MCF 10A (cell line): ENCODE results near the gene RAB25. TPM values are rescaled to one million over a fixed set of nuclear protein-coding genes. Genes with fewer than 3 reads are reported as not detected.

Experiments
- Bru-seq: library from RNA; stranded (reverse); fragments of 400-500 nt; gene quantifications from one replicate; lab custom pipeline; 2021; lab: Mats Ljungman, UMichigan
- BruChase-seq, 2 experiments: library from RNA; stranded (reverse); fragments of 400-500 nt; gene quantifications; one replicate each; lab custom pipeline; 2021; lab: Mats Ljungman, UMichigan
- BruUV-seq: library from RNA; stranded (reverse); fragments of 400-500 nt; replicated peaks from 2 replicates; lab custom pipeline; 2021; lab: Mats Ljungman, UMichigan
- CTCF ChIA-PET: fragments of 300-600 bp; sonication (Branson Sonifier 250); formaldehyde crosslinking; extraction: SDS; loops from one replicate; lab custom pipeline; 2021; ENCODE audit warnings: antibody characterized with exemption, inconsistent platforms; lab: Yijun Ruan, JAX
- POLR2A ChIA-PET: fragments of 300-600, 350-650 bp; sonication (Branson Sonifier 250); formaldehyde crosslinking; extraction: SDS; loops from one replicate; lab custom pipeline; 2020; ENCODE audit warnings: antibody characterized with exemption, inconsistent platforms; lab: Yijun Ruan, JAX
- DNase-seq: peaks from one replicate; pipeline ENCODE4 v3.0.0-alpha.2; 2018; ENCODE audit not compliant: unreplicated experiment
- H3K27ac Mint-ChIP-seq: one replicate; pipeline ENCODE4 v1.8.0; 2022; ENCODE audit warnings: mild to moderate bottlenecking, low read depth, mixed read lengths; ENCODE audit not compliant: unreplicated experiment
- H3K27me3 Mint-ChIP-seq: one replicate; pipeline ENCODE4 v1.8.0; 2022; ENCODE audit warnings: mixed read lengths; ENCODE audit not compliant: insufficient read depth, unreplicated experiment
- H3K36me3 Mint-ChIP-seq: one replicate; pipeline ENCODE4 v1.8.0; 2022; ENCODE audit warnings: mild to moderate bottlenecking, moderate library complexity, mixed read lengths; ENCODE audit not compliant: insufficient read depth, unreplicated experiment
- H3K4me1 Mint-ChIP-seq: one replicate; pipeline ENCODE4 v1.8.0; 2022; ENCODE audit warnings: mixed read lengths; ENCODE audit not compliant: insufficient read depth, unreplicated experiment
- H3K4me3 Mint-ChIP-seq: one replicate; pipeline ENCODE4 v1.8.0; 2022; ENCODE audit warnings: mild to moderate bottlenecking, moderate library complexity, mixed read lengths; ENCODE audit not compliant: unreplicated experiment
- H3K9me3 Mint-ChIP-seq: one replicate; pipeline ENCODE4 v1.8.0; 2022; ENCODE audit warnings: mixed read lengths; ENCODE audit not compliant: unreplicated experiment
- CTCF ChIP-seq: fragments of 200-600 bp; IDR thresholded peaks from one replicate; pipeline ENCODE4 v1.8.0; 2022; ENCODE audit warnings: antibody characterized with exemption, mild to moderate bottlenecking; ENCODE audit not compliant: unreplicated experiment
- intact Hi-C: fragments of 100-400 bp; cut with micrococcal nuclease; formaldehyde crosslinking; loops from 2 replicates; pipeline ENCODE4 v1.14.1; 2022
- long read RNA-seq: library from polyadenylated mRNA; stranded (forward); transcript quantifications from one replicate; pipeline ENCODE4 v2.0.0, GENCODE V29; 2022
- total RNA-seq: library from RNA; stranded (reverse); gene quantifications from 2 replicates; pipeline ENCODE4 v1.2.3, GENCODE V29; 2022

The RAB25 gene
- 1.6 and 5.5 TPM in 2 replicates for total RNA-seq
- percentile 18 among the genes with signal in this experiment for Bru-seq, nascent RNA
- percentile 23 among the genes with signal in this experiment for BruChase-seq, experiment 1, labeled RNA remaining after a 6-hour chase
- BruChase-seq, experiment 2, labeled RNA remaining after a 2-hour chase, result percentile 19 among the genes with signal in this experiment
- long read RNA-seq, transcript RAB25-201 (5 exons, 1,110 nt), result major isoform, 5 of 5 reads
- long read RNA-seq, partial matches to known transcripts, result 0 of 5 reads
- long read RNA-seq, other reads (novel, unspliced or antisense), result 0 of 5 reads

DNA sequence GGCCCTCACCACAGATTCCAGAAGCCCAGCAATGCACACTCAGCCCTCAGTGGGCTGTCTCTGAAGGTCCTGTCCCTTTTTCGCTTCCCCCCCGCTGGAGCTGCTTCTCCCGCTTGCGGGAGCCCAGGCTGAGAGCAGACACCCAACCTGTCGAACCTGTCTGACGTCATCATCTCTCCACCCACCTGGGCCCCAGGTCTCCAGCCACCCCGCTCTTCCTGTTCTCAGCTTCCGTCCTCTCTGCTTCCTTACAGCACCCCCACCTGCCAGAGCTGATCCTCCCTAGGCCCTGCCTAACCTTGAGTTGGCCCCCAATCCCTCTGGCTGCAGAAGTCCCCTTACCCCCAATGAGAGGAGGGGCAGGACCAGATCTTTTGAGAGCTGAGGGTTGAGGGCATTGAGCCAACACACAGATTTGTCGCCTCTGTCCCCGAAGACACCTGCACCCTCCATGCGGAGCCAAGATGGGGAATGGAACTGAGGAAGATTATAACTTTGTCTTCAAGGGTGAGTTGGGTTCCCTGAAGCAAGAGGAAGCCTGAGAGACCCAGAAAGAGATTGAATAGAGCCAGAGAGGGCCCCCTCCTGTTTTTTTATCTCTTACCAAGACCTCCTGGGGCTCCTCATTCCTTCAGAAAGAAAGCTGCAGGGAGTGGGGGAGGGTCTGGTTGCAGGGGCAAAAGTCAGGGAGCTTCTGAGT, at the start of gene RAB25:
Gene RAB25, plus strand, starts transcription at position 224 of the 700 bp plus-strand sequence. Its CDS starts 241 bp downstream, at position 465.
- no peak for TF ChIP-seq CTCF
- no peaks in the 10 kb centered on the region for H3K27me3 Mint-ChIP-seq
- CTCF ChIA-PET, result interaction anchor here (1.2 to 1.6 kb wide), 2 partner anchors 60 to 89 kb away, joined by 3 to 4 read pairs; no protein-coding TSS in a partner anchor
- peaks cover 24% of the 10 kb centered on the region for H3K4me1 Mint-ChIP-seq
- H3K4me3 Mint-ChIP-seq, result peak within 1 kb of the TSS; percentile 46
- no peak for DNase-seq
- intact Hi-C loops, result no loop called here
- peak within 1 kb of the TSS; percentile 20 for H3K27ac Mint-ChIP-seq
- H3K9me3 Mint-ChIP-seq, result no peaks in the 10 kb centered on the region
- peaks cover 16% of the 10 kb centered on the region for H3K36me3 Mint-ChIP-seq
- POLR2A ChIA-PET, result interaction anchor here (0.6 kb wide), 1 partner anchor 545 kb away, joined by 3 read pairs; no protein-coding TSS in a partner anchor
- no TSS peak for BruUV-seq

DNA sequence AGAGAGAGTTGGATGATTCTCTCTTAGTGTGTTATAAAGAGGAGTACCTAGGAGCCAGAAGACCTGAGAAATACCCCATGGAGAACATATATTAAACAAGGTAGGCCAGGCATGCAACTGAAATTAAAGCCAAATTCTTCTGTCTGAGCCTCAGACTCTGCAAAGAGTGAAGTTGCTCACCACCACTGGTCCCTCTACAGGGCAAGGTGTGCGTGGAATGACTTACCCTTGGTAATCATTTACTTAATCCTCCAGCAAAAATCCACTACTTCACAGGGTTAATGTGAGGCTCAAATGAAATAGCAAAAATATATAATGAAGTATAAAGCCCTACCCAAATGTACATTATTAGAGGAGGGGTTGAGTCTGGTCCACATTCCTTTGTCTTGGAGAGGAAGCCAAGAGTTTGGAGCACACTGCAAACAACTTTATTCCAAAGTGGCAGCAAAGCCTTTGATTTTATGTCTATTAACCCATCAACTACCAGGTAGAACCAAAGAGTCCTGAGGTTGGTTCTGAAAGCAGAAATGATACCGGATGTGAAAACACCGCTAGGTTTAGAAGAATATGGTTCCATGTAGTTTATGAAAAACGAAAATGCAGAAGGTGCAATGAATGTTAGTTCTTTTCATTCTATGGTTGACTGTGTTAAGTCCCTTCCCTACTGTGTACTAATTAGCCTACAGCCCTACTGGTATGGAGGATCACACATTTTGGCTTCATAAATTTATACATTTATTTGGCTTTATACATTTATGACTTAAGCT, 48.7 kb upstream of the RAB25 start:
- DNase-seq, result no peak
- peaks cover 10% of the 10 kb centered on the region for H3K4me1 Mint-ChIP-seq
- no peaks in the 10 kb centered on the region for H3K27me3 Mint-ChIP-seq
- no peaks in the 10 kb centered on the region for H3K9me3 Mint-ChIP-seq
- peaks cover 100% of the 10 kb centered on the region for H3K36me3 Mint-ChIP-seq
- ChIA-PET CTCF (interaction anchor here (0.8 kb wide), 1 partner anchor 86 kb away, joined by 5 read pairs; no protein-coding TSS in a partner anchor), POLR2A (interaction anchor here (0.6 kb wide), 1 partner anchor 29 kb away, joined by 3 read pairs; no protein-coding TSS in a partner anchor)
- BruUV-seq, result no TSS peak
- intact Hi-C loops, result no loop called here
- no peak overlapping the region for H3K27ac Mint-ChIP-seq
- H3K4me3 Mint-ChIP-seq, result no peak overlapping the region
- no peak for TF ChIP-seq CTCF

- intact Hi-C loops, result no loop called here
- DNase-seq, result no peak
- H3K9me3 Mint-ChIP-seq, result no peaks in the 10 kb centered on the region
- peaks cover 100% of the 10 kb centered on the region for H3K36me3 Mint-ChIP-seq
- no peak overlapping the region for H3K4me3 Mint-ChIP-seq
- no peak overlapping the region for H3K27ac Mint-ChIP-seq
- TF ChIP-seq CTCF, result no peak
- CTCF ChIA-PET, result interaction anchor here (1.4 to 1.7 kb wide), 2 partner anchors 26 to 52 kb away, joined by 3 to 5 read pairs; no protein-coding TSS in a partner anchor
- no peaks in the 10 kb centered on the region for H3K27me3 Mint-ChIP-seq
- POLR2A ChIA-PET, result interaction anchor here (0.6 to 4.2 kb wide), 3 partner anchors 10 to 791 kb away, joined by 3 to 27 read pairs (median 3); partner anchors contain the start of gene ARHGEF2
- peaks cover 26% of the 10 kb centered on the region for H3K4me1 Mint-ChIP-seq
- BruUV-seq, result no TSS peak
Observed at GRCh38 chr1:156014829-156015228, 46.1 kb upstream of the RAB25 start.
